ENCODE data around the gene SYT7.

The SYT7 gene

GRCh38 chr11:61487342-61488025, 93.4 kb downstream of the SYT7 start:
- Histone ChIP-seq H3K27me3 (replicated peaks; ENCODE audit: insufficient read depth, low read length) (peaks cover 71% of the 10 kb centered on the region), H3K9ac (ENCODE audit: low read length) (no peak overlapping the region), H3K9me2 (replicated peaks; ENCODE audit: insufficient read depth, low read length) (no peaks in the 10 kb centered on the region), H2AFZ (ENCODE audit: low read length) (no peak overlapping the region), H3K4me2 (ENCODE audit: low read depth, low read length) (no peak overlapping the region), H3K9me3 (replicated peaks; ENCODE audit: insufficient read depth, low read length) (no peaks in the 10 kb centered on the region), H3K4me3 (ENCODE audit: low read length) (no peak overlapping the region), H3F3A (ENCODE audit: insufficient read depth, low read length) (no peaks in the 10 kb centered on the region), H3K27ac (ENCODE audit: low read length) (no peak overlapping the region), H3K4me1 (ENCODE audit: low read length) (no peaks in the 10 kb centered on the region), H3K36me3 (replicated peaks; ENCODE audit: insufficient read depth, low read length) (no peaks in the 10 kb centered on the region), H3K79me2 (ENCODE audit: low read length) (no peaks in the 10 kb centered on the region), H4K20me1 (ENCODE audit: insufficient read depth, low read length) (no peaks in the 10 kb centered on the region)
- DNase-seq, result no peak
- TF ChIP-seq EZH2phosphoT487 (IDR thresholded peaks at IDR 0.05; ENCODE audit: low read length), result no peak
- TF ChIP-seq EZH2 (optimal IDR thresholded peaks at IDR 0.05; ENCODE audit: low read depth, low read length), result no peak
- TF ChIP-seq CTCF (IDR thresholded peaks at IDR 0.05; ENCODE audit: low read length), result no peak

GRCh38 chr11:61486779-61487178, 94.1 kb downstream of the SYT7 start:
- Histone ChIP-seq H3F3A (ENCODE audit: insufficient read depth, low read length) (no peaks in the 10 kb centered on the region), H2AFZ (ENCODE audit: low read length) (no peak overlapping the region), H3K9me3 (replicated peaks; ENCODE audit: insufficient read depth, low read length) (no peaks in the 10 kb centered on the region), H3K27ac (ENCODE audit: low read length) (no peak overlapping the region), H3K4me2 (ENCODE audit: low read depth, low read length) (no peak overlapping the region), H3K27me3 (replicated peaks; ENCODE audit: insufficient read depth, low read length) (peaks cover 78% of the 10 kb centered on the region), H3K36me3 (replicated peaks; ENCODE audit: insufficient read depth, low read length) (no peaks in the 10 kb centered on the region), H3K9me2 (replicated peaks; ENCODE audit: insufficient read depth, low read length) (no peaks in the 10 kb centered on the region), H3K4me3 (ENCODE audit: low read length) (no peak overlapping the region), H3K4me1 (ENCODE audit: low read length) (no peaks in the 10 kb centered on the region), H4K20me1 (ENCODE audit: insufficient read depth, low read length) (no peaks in the 10 kb centered on the region), H3K79me2 (ENCODE audit: low read length) (no peaks in the 10 kb centered on the region), H3K9ac (ENCODE audit: low read length) (no peak overlapping the region)
- TF ChIP-seq EZH2phosphoT487 (IDR thresholded peaks at IDR 0.05; ENCODE audit: low read length), result no peak
- TF ChIP-seq EZH2 (optimal IDR thresholded peaks at IDR 0.05; ENCODE audit: low read depth, low read length), result no peak
- TF ChIP-seq CTCF (IDR thresholded peaks at IDR 0.05; ENCODE audit: low read length), result no peak
- no peak for DNase-seq

- H3K9ac ChIP-seq (ENCODE audit: low read length), result no peak overlapping the region
Measured at GRCh38 chr11:61486011-61486620, 94.8 kb downstream of the SYT7 start.

More at GRCh38 chr11:61486011-61486620, 94.8 kb downstream of the SYT7 start:
- Histone ChIP-seq H3K9me3 (replicated peaks; ENCODE audit: insufficient read depth, low read length) (no peaks in the 10 kb centered on the region), H2AFZ (ENCODE audit: low read length) (no peak overlapping the region), H3K27me3 (replicated peaks; ENCODE audit: insufficient read depth, low read length) (peaks cover 81% of the 10 kb centered on the region), H3F3A (ENCODE audit: insufficient read depth, low read length) (no peaks in the 10 kb centered on the region), H3K9me2 (replicated peaks; ENCODE audit: insufficient read depth, low read length) (no peaks in the 10 kb centered on the region), H3K27ac (ENCODE audit: low read length) (no peak overlapping the region), H3K36me3 (replicated peaks; ENCODE audit: insufficient read depth, low read length) (no peaks in the 10 kb centered on the region), H3K4me2 (ENCODE audit: low read depth, low read length) (no peak overlapping the region), H3K4me3 (ENCODE audit: low read length) (no peak overlapping the region), H4K20me1 (ENCODE audit: insufficient read depth, low read length) (no peaks in the 10 kb centered on the region), H3K79me2 (ENCODE audit: low read length) (no peaks in the 10 kb centered on the region), H3K4me1 (ENCODE audit: low read length) (no peaks in the 10 kb centered on the region)
- TF ChIP-seq CTCF (IDR thresholded peaks at IDR 0.05; ENCODE audit: low read length), result no peak
- no peak for TF ChIP-seq EZH2 (optimal IDR thresholded peaks at IDR 0.05; ENCODE audit: low read depth, low read length)
- no peak for TF ChIP-seq EZH2phosphoT487 (IDR thresholded peaks at IDR 0.05; ENCODE audit: low read length)
- DNase-seq, result no peak

Data from MM.1S (cell line).